ENCODE results near the gene ADAM10. TPM values are rescaled to one million over a fixed set of nuclear protein-coding genes. Genes with fewer than 3 reads are reported as not detected.

Gene ADAM10
- total and polyA plus RNA-seq, 8 donors = 5.8 to 159 (median 17.2) TPM

GRCh38 chr15:58593870-58594269 lies 155.6 kb downstream of the ADAM10 start:
- Histone ChIP-seq H3K4me1 (peaks cover 0 to 14% (median 0%) of the 10 kb centered on the region in 4 donors), H3K4me3 (no peak overlapping the region), H3K9me3 (no peaks in the 10 kb centered on the region), H3K27me3 (no peaks in the 10 kb centered on the region), H3K36me3 (peaks cover 0 to 30% (median 25%) of the 10 kb centered on the region in 4 donors), H3K27ac (no peak overlapping the region)
- no peak for TF ChIP-seq POLR2AphosphoS5 (IDR thresholded peaks at IDR 0.05)
- no peak for TF ChIP-seq CTCF (IDR thresholded peaks at IDR 0.05)
- no peak for TF ChIP-seq EP300 (IDR thresholded peaks at IDR 0.05)
- TF ChIP-seq POLR2A (IDR thresholded peaks at IDR 0.05) = no peak
- 49 to 93% (median 88%) methylated on average over 1 of the region's 1 CpG for WGBS, 5 donors
- DNase-seq = no peak
- intact Hi-C loops (cut with DNase I; ENCODE audit: low total_unique reads) = no loop called here

GRCh38 chr15:58590926-58591325 lies 158.6 kb downstream of the ADAM10 start:
- 14 to 39% (median 37%) methylated on average over 1 of the region's 1 CpG for WGBS, 5 donors
- H3K27me3 ChIP-seq = no peaks in the 10 kb centered on the region
- DNase-seq = peak in 1 of 2 donors; percentile 25
- peaks cover 0 to 14% (median 0%) of the 10 kb centered on the region in 4 donors for H3K4me1 ChIP-seq
- no peak overlapping the region for H3K27ac ChIP-seq
- intact Hi-C loops (cut with DNase I; ENCODE audit: low total_unique reads) = no loop called here
- H3K9me3 ChIP-seq = no peaks in the 10 kb centered on the region
- H3K4me3 ChIP-seq = no peak overlapping the region
- H3K36me3 ChIP-seq = peaks cover 0 to 12% (median 7%) of the 10 kb centered on the region in 4 donors
- TF ChIP-seq POLR2AphosphoS5 (IDR thresholded peaks at IDR 0.05) = no peak
- no peak for TF ChIP-seq EP300 (IDR thresholded peaks at IDR 0.05)
- no peak for TF ChIP-seq CTCF (IDR thresholded peaks at IDR 0.05)
- no peak for TF ChIP-seq POLR2A (IDR thresholded peaks at IDR 0.05)

- H3K36me3 ChIP-seq = peaks cover 0 to 12% (median 7%) of the 10 kb centered on the region in 4 donors
- TF ChIP-seq EP300 (IDR thresholded peaks at IDR 0.05) = no peak
- no peak for TF ChIP-seq POLR2A (IDR thresholded peaks at IDR 0.05)
- no peak for TF ChIP-seq CTCF (IDR thresholded peaks at IDR 0.05)
- TF ChIP-seq POLR2AphosphoS5 (IDR thresholded peaks at IDR 0.05) = no peak
- H3K4me1 ChIP-seq = peaks cover 0 to 14% (median 0%) of the 10 kb centered on the region in 4 donors
- intact Hi-C loops (cut with DNase I; ENCODE audit: low total_unique reads) = no loop called here
- H3K27me3 ChIP-seq = no peaks in the 10 kb centered on the region
- DNase-seq = no peak
- WGBS, 5 donors = 44 to 69% (median 59%) methylated on average over 1 of the region's 1 CpG
- no peak overlapping the region for H3K27ac ChIP-seq
- no peak overlapping the region for H3K4me3 ChIP-seq
- no peaks in the 10 kb centered on the region for H3K9me3 ChIP-seq
Measured at GRCh38 chr15:58590236-58590635, 159.3 kb downstream of the ADAM10 start.

- H3K4me1 ChIP-seq = peaks cover 0 to 14% (median 0%) of the 10 kb centered on the region in 4 donors
- WGBS, 5 donors = 82 to 97% (median 89%) methylated on average over 3 of the region's 3 CpGs
- H3K36me3 ChIP-seq = peaks cover 0 to 7% (median 5%) of the 10 kb centered on the region in 4 donors
- no peak overlapping the region for H3K4me3 ChIP-seq
- H3K9me3 ChIP-seq = no peaks in the 10 kb centered on the region
- intact Hi-C loops (cut with DNase I; ENCODE audit: low total_unique reads) = no loop called here
- TF ChIP-seq POLR2A (IDR thresholded peaks at IDR 0.05) (no peak), EP300 (IDR thresholded peaks at IDR 0.05) (no peak), CTCF (IDR thresholded peaks at IDR 0.05) (no peak), POLR2AphosphoS5 (IDR thresholded peaks at IDR 0.05) (no peak)
- H3K27me3 ChIP-seq = no peaks in the 10 kb centered on the region
- no peak overlapping the region for H3K27ac ChIP-seq
- DNase-seq = no peak
Measured at GRCh38 chr15:58589047-58589446, 160.5 kb downstream of the ADAM10 start.

Data from stomach (tissue), 9 donors.